OCI-LY7 (cell line): Measurements from ENCODE around the gene PSD4. TPM values are rescaled to one million over a fixed set of nuclear protein-coding genes. Genes with fewer than 3 reads are reported as not detected.
A peak's percentile ranks its signal among the peaks of the same experiment; 100 is the strongest.
"Not testable (repeated sequence)": the region's sequence is repeated elsewhere in the genome, so short reads cannot be mapped to it uniquely, and the experiment has no call there.

Source experiments
- BruUV-seq: library from RNA; stranded (reverse); fragments of 400-500 nt; replicated peaks from 2 replicates; lab custom pipeline; 2021; lab: Mats Ljungman, UMichigan
- CTCF ChIA-PET: fragments of 300-600 bp; sonication (Branson Sonifier 250); formaldehyde crosslinking; loops from one replicate; lab custom pipeline; 2022; ENCODE audit warnings: antibody characterized with exemption; ENCODE audit not compliant: unreplicated experiment; lab: Charles Lee
- POLR2A ChIA-PET: fragments of 300-600 bp; sonication (Branson Sonifier 250); formaldehyde crosslinking; loops from one replicate; lab custom pipeline; 2022; ENCODE audit warnings: antibody characterized with exemption; lab: Charles Lee
- DNase-seq: peaks from one replicate; pipeline ENCODE4 v3.0.0-alpha.2; 2015; ENCODE audit warnings: low spot score
- H2AFZ ChIP-seq: fragments of 200-600 bp; sonication (generic), shearing (Covaris generic); 2 replicates; pipeline ENCODE4 v1.6.1; 2014; ENCODE audit warnings: mild to moderate bottlenecking, antibody characterized with exemption, low read length, moderate library complexity
- H3K27ac ChIP-seq: fragments of 200-600 bp; sonication (generic); 2 replicates; pipeline ENCODE4 v1.5.1; 2014; ENCODE audit warnings: mixed run types, low read depth, mild to moderate bottlenecking, moderate library complexity, low read length, inconsistent platforms; ENCODE audit not compliant: poor library complexity, severe bottlenecking
- H3K36me3 ChIP-seq: fragments of 200-600 bp; sonication (generic); 2 replicates; pipeline ENCODE4 v1.6.1; 2014; ENCODE audit warnings: mild to moderate bottlenecking, antibody characterized with exemption, low read length, moderate library complexity, mixed read lengths; ENCODE audit not compliant: insufficient read depth
- H3K4me1 ChIP-seq: fragments of 200-600 bp; sonication (generic); 2 replicates; pipeline ENCODE4 v1.5.1; 2014; ENCODE audit warnings: mild to moderate bottlenecking, low read length; ENCODE audit not compliant: insufficient read depth, poor library complexity, severe bottlenecking
- H3K4me2 ChIP-seq: fragments of 200-600 bp; sonication (generic); 2 replicates; pipeline ENCODE4 v1.6.1; 2014; ENCODE audit warnings: mild to moderate bottlenecking, low read length
- H3K4me3 ChIP-seq: fragments of 200-600 bp; sonication (generic); 2 replicates; pipeline ENCODE4 v1.5.1; 2014; ENCODE audit warnings: mild to moderate bottlenecking, low read depth, low read length; ENCODE audit not compliant: poor library complexity, severe bottlenecking
- H3K79me2 ChIP-seq: fragments of 200-600 bp; sonication (generic); 2 replicates; pipeline ENCODE4 v1.6.1; 2016; ENCODE audit warnings: low read depth, mild to moderate bottlenecking, low read length, moderate library complexity, mixed read lengths; ENCODE audit not compliant: insufficient read depth
- H3K9me2 ChIP-seq: fragments of 200-600 bp; sonication (generic); 2 replicates; pipeline ENCODE4 v1.6.1; 2016; ENCODE audit warnings: mild to moderate bottlenecking, low read length, mixed read lengths; ENCODE audit not compliant: insufficient read depth
- H3K9me3 ChIP-seq: fragments of 200-600 bp; sonication (generic); 2 replicates; pipeline ENCODE4 v1.6.1; 2014; ENCODE audit warnings: mild to moderate bottlenecking, mixed run types, low read length, mixed read lengths
- H4K20me1 ChIP-seq: fragments of 200-600 bp; sonication (generic); 2 replicates; pipeline ENCODE4 v1.6.1; 2014; ENCODE audit warnings: mild to moderate bottlenecking, antibody characterized with exemption, low read length, moderate library complexity, mixed read lengths; ENCODE audit not compliant: insufficient read depth
- EZH2phosphoT487 ChIP-seq: fragments of 200-600 bp; sonication (generic); IDR thresholded peaks from 2 replicates; pipeline ENCODE4 v1.6.1; 2018; ENCODE audit warnings: low read depth, borderline replicate concordance, mild to moderate bottlenecking, mixed run types, antibody characterized with exemption, low read length, moderate library complexity, mixed read lengths
- intact Hi-C: fragments of 100-400 bp; cut with micrococcal nuclease; formaldehyde crosslinking; loops from one replicate; pipeline ENCODE4 v1.10.0; 2022; ENCODE audit not compliant: unreplicated experiment
- total RNA-seq, 2 experiments: library from RNA; depleted of rRNA in 1 of 2; stranded (reverse); fragments of >200 nt in 1 of 2; shearing (Covaris generic) in 1 of 2; gene quantifications; 2 replicates each; pipeline ENCODE4 v1.2.3, GENCODE V29; 2014 to 2022
- TF ChIP-seq, protein P1 (sequence below): fragments of 200-600 bp; sonication (generic); conservative IDR thresholded peaks from 2 replicates; pipeline ENCODE4 v1.5.1; 2014; ENCODE audit warnings: mild to moderate bottlenecking, antibody characterized with exemption, low read length, moderate library complexity, mixed read lengths

Gene PSD4
- total RNA-seq, 2 experiments from 2014 or later: 99.6 to 100 TPM

DNA sequence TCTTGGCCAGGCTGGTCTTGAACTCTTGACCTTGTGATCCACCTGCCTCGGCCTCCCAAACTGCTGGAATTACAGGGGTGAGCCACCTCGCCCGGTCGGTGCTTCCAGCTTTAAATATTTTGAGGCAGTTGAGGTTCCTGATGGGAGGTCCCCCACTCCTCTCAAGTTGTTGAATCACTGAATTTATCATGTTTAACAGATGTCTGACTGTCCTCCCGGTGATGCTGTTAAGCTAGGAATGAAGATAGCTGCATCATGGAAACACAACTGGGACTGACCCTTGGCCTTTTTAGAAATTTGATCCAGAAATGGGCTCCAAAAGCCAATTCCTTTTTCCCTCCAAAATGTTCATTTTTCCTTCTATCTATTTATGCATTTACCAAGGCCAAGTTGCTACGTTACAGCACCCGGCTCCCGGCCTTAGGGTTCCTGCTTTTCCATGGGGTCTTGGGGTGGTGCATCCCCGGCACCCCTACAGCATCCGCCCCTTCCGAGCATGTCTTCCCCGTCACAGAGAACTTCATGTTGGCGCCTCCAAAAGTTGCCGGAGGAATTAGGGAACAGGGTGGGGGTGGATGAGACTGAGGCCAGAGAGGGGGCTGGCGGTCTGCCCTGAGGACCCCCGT, 61.1 kb downstream of the PSD4 start:
- CTCF ChIA-PET: interaction anchor here (1.3 kb wide), 1 partner anchor 24 kb away, joined by 4 read pairs; no protein-coding TSS in a partner anchor
- Histone ChIP-seq H3K27ac (no peak overlapping the region), H3K9me2 (no peaks in the 10 kb centered on the region), H2AFZ (peak overlapping the region; percentile 73; the same call in 1 of the 2 replicates), H3K36me3 (peaks cover 28% of the 10 kb centered on the region), H3K9me3 (no peaks in the 10 kb centered on the region), H3K4me1 (peaks cover 7% of the 10 kb centered on the region), H4K20me1 (no peaks in the 10 kb centered on the region), H3K4me2 (peak overlapping the region; percentile 59), H3K79me2 (peaks cover 10% of the 10 kb centered on the region; the same call in 1 of the 2 replicates), H3K4me3 (peak overlapping the region; percentile 89)
- intact Hi-C loops: no loop called here
- BruUV-seq: TSS peak; percentile 87
- POLR2A ChIA-PET: interaction anchor here (1.0 to 1.9 kb wide), 5 partner anchors 14 to 96 kb away, joined by 3 to 7 read pairs (median 3); no protein-coding TSS in a partner anchor
- TF ChIP-seq, protein P1, sequence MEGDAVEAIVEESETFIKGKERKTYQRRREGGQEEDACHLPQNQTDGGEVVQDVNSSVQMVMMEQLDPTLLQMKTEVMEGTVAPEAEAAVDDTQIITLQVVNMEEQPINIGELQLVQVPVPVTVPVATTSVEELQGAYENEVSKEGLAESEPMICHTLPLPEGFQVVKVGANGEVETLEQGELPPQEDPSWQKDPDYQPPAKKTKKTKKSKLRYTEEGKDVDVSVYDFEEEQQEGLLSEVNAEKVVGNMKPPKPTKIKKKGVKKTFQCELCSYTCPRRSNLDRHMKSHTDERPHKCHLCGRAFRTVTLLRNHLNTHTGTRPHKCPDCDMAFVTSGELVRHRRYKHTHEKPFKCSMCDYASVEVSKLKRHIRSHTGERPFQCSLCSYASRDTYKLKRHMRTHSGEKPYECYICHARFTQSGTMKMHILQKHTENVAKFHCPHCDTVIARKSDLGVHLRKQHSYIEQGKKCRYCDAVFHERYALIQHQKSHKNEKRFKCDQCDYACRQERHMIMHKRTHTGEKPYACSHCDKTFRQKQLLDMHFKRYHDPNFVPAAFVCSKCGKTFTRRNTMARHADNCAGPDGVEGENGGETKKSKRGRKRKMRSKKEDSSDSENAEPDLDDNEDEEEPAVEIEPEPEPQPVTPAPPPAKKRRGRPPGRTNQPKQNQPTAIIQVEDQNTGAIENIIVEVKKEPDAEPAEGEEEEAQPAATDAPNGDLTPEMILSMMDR: no peak
- TF ChIP-seq EZH2phosphoT487: no peak
- DNase-seq: no peak

DNA sequence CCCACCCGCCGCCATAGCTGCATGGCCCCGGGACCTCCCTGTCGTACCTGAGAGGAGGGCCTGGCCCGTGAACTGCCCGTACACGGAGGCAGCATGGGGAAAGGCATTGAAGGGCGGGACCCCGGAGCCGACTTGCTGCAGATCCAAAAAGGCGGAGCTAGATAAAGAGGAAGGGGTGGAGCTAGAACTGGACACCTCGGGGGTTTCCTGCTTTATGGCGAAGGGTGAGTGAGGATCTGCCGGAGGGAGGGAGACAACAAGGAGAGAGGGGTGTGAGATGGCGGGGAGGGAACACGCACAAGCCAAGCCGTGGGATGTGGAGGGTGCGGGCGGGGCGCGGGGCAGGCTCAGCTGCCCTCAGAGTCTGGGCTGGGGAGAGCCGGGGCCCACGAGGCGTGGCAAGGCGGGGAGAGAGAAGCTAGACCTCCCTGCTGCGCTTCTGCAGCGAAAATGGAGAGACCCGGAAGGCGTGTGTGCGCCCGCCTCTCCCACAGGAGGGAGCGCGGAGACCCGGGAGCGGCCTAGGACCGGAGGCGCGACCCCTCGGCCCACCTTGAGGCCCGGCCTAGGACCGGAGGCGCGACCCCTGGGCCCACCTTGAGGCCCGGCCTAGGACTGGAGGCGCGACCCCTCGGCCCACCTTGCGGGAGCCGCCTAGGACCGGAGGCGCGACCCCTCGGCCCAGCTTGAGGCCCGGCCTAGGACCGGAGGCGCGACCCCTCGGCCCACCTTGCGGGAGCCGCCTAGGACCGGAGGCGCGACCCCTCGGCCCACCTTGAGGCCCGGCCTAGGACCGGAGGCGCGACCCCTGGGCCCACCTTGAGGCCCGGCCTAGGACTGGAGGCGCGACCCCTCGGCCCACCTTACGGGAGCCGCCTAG, 61.8 kb downstream of the PSD4 start:
- H3K9me2 ChIP-seq, H3K9me3 ChIP-seq, intact Hi-C loops, H3K79me2 ChIP-seq, BruUV-seq, H4K20me1 ChIP-seq, H3K4me1 ChIP-seq: not testable (repeated sequence)
- peak overlapping the region; percentile 36 for H3K27ac ChIP-seq
- ChIA-PET CTCF (interaction anchor here (1.3 kb wide), 1 partner anchor 25 kb away, joined by 4 read pairs; no protein-coding TSS in a partner anchor), POLR2A (interaction anchor here (1.0 to 1.9 kb wide), 5 partner anchors 15 to 97 kb away, joined by 3 to 7 read pairs (median 3); no protein-coding TSS in a partner anchor)
- peaks cover 35% of the 10 kb centered on the region for H3K36me3 ChIP-seq
- DNase-seq: peak; percentile 86
- H2AFZ ChIP-seq: peak overlapping the region; percentile 73; the same call in 1 of the 2 replicates
- H3K4me3 ChIP-seq: peak overlapping the region; percentile 89
- H3K4me2 ChIP-seq: peak overlapping the region; percentile 61

GRCh38 chr2:113236367-113237159, 62.8 kb downstream of the PSD4 start:
- Histone ChIP-seq H3K27ac (no peak overlapping the region), H2AFZ (no peak overlapping the region), H4K20me1 (no peaks in the 10 kb centered on the region), H3K79me2 (peaks cover 10% of the 10 kb centered on the region; the same call in 1 of the 2 replicates), H3K9me2 (no peaks in the 10 kb centered on the region), H3K4me2 (peak overlapping the region; percentile 61), H3K4me3 (peak overlapping the region; percentile 89), H3K36me3 (peaks cover 35% of the 10 kb centered on the region), H3K4me1 (peaks cover 7% of the 10 kb centered on the region), H3K9me3 (no peaks in the 10 kb centered on the region)
- intact Hi-C loops: no loop called here
- TF ChIP-seq, protein P1: no peak
- TF ChIP-seq EZH2phosphoT487: no peak
- DNase-seq: no peak
- no TSS peak for BruUV-seq
- ChIA-PET CTCF (interaction anchor here (1.3 kb wide), 1 partner anchor 26 kb away, joined by 4 read pairs; no protein-coding TSS in a partner anchor), POLR2A (interaction anchor here (1.7 kb wide), 1 partner anchor 30 kb away, joined by 7 read pairs; no protein-coding TSS in a partner anchor)
